GM19240 (cell line): ENCODE results near the gene MMP28.
A peak's percentile ranks its signal among the peaks of the same experiment; 100 is the strongest.

ENCODE experiments used
- DNase-seq: peaks from one replicate; pipeline ENCODE4 v3.0.0; 2011; ENCODE audit warnings: low spot score; ENCODE audit not compliant: insufficient read length

MMP28 gene

GRCh38 chr17:35795007-35795870 lies at the start of gene MMP28:
MMP28 (minus strand) TSS chr17:35795641; CDS start chr17:35795377, 264 bp downstream.
- DNase-seq: no peak

GRCh38 chr17:35844547-35844946 lies 49.1 kb upstream of the MMP28 start:
- DNase-seq: no peak

GRCh38 chr17:35843698-35844097 lies 48.3 kb upstream of the MMP28 start:
- no peak for DNase-seq

GRCh38 chr17:35842239-35842638 lies 46.8 kb upstream of the MMP28 start:
- no peak for DNase-seq

- DNase-seq: no peak
Observed at GRCh38 chr17:35841505-35841904, 46.1 kb upstream of the MMP28 start.

- DNase-seq: no peak
Observed at GRCh38 chr17:35841101-35841500, 45.7 kb upstream of the MMP28 start.

GRCh38 chr17:35825206-35825605 lies 29.8 kb upstream of the MMP28 start:
- DNase-seq: no peak

GRCh38 chr17:35821308-35821707 lies 25.9 kb upstream of the MMP28 start:
- DNase-seq: no peak

GRCh38 chr17:35819455-35819854 lies 24.0 kb upstream of the MMP28 start:
- DNase-seq: no peak

- DNase-seq: no peak
Observed at GRCh38 chr17:35817196-35817595, 21.8 kb upstream of the MMP28 start.

- no peak for DNase-seq
Observed at GRCh38 chr17:35816723-35817122, 21.3 kb upstream of the MMP28 start.

GRCh38 chr17:35812456-35812855 lies 17.0 kb upstream of the MMP28 start:
- DNase-seq: no peak

GRCh38 chr17:35811759-35812158 lies 16.3 kb upstream of the MMP28 start:
- no peak for DNase-seq

- no peak for DNase-seq
Observed at GRCh38 chr17:35809855-35810461, 14.5 kb upstream of the MMP28 start.

GRCh38 chr17:35808962-35809854 lies 13.8 kb upstream of the MMP28 start, which contains the start of gene TAF15:
TAF15 (plus strand) TSS chr17:35809484; CDS start chr17:35809570, 86 bp downstream.
- DNase-seq: peak; percentile 79

GRCh38 chr17:35808240-35808961 lies 13.0 kb upstream of the MMP28 start:
- no peak for DNase-seq

GRCh38 chr17:35807371-35808144 lies 12.1 kb upstream of the MMP28 start:
- no peak for DNase-seq

- peak; percentile 69 for DNase-seq
Observed at GRCh38 chr17:35804658-35805192, 9.3 kb upstream of the MMP28 start.

GRCh38 chr17:35801583-35802224 lies 6.3 kb upstream of the MMP28 start:
- DNase-seq: no peak
